Testis (tissue), 3 donors: Measurements from ENCODE around the gene H1-8. TPM values are rescaled to one million over a fixed set of nuclear protein-coding genes. Genes with fewer than 3 reads are reported as not detected.

ENCODE experiments used
- DNase-seq: peaks from one replicate; pipeline ENCODE4 v3.0.0-alpha.2; 2019
- H3K27ac ChIP-seq, 2 donors: fragments of 200-600 bp; sonication (generic); one replicate each; pipeline ENCODE4 v1.5.1; 2019
- H3K27me3 ChIP-seq: fragments of 200-600 bp; sonication (generic); one replicate; pipeline ENCODE4 v1.5.1; 2019
- H3K36me3 ChIP-seq: fragments of 200-600 bp; sonication (generic); one replicate; pipeline ENCODE4 v1.5.1; 2017; ENCODE audit warnings: low read depth; ENCODE audit errors: missing control alignments
- H3K4me1 ChIP-seq: fragments of 200-600 bp; sonication (generic); one replicate; pipeline ENCODE4 v1.5.1; 2019
- H3K4me3 ChIP-seq, 2 donors: fragments of 200-600 bp; sonication (generic); one replicate each; pipeline ENCODE4 v1.5.1; 2017 to 2019
- H3K9me3 ChIP-seq: fragments of 200-600 bp; sonication (generic); one replicate; pipeline ENCODE4 v1.5.1; 2017
- CTCF ChIP-seq, 3 experiments: fragments of 450-650 bp in 2 of 3; fragments of 200-600 bp in 1 of 3; sonication (generic) in 1 of 3; IDR thresholded peaks; one replicate each; pipeline ENCODE4 v1.5.1; 2016 to 2019; ENCODE audit warnings: antibody characterized with exemption in 3 of 3, mild to moderate bottlenecking in 2 of 3, moderate library complexity in 1 of 3
- POLR2A ChIP-seq: fragments of 450-650 bp; IDR thresholded peaks from one replicate; pipeline ENCODE4 v1.6.1; 2017; ENCODE audit warnings: antibody characterized with exemption, mild to moderate bottlenecking, moderate library complexity
- WGBS, 2 donors: methylation state at CpG; one replicate each; pipeline ENCODE4 v1.1.5; 2018; 5-methylcytosine and 5-hydroxymethylcytosine counted together
- intact Hi-C: fragments of 100-400 bp; cut with DNase I; formaldehyde crosslinking; loops from one replicate; pipeline ENCODE4 v1.15.1; 2023; ENCODE audit warnings: low total_unique reads
- polyA plus RNA-seq: library from polyadenylated mRNA; stranded (reverse); fragments of 350-450 nt; fragmentation: Illumina TruSeq; extraction: RNeasy Lipid Tissue Mini Kit (QIAGEN cat#74804); gene quantifications from one replicate; pipeline ENCODE4 v1.2.3, GENCODE V29; 2014; ENCODE audit warnings: low read depth, low replicate concordance; ENCODE audit not compliant: insufficient read depth
- total RNA-seq, 2 donors: library from RNA; depleted of rRNA; stranded (reverse); fragments of >200 nt; gene quantifications; one replicate each; pipeline ENCODE4 v1.2.3, GENCODE V29; 2016

H1-8 gene
- total and polyA plus RNA-seq, 3 donors from 2014 or later, result 4.2 to 8.6 (median 4.8) TPM

GRCh38 chr3:129552287-129553050 is 9.5 kb downstream of the H1-8 start:
- DNase-seq, result no peak
- 77 to 84% methylated on average over 7 to 10 of the region's 10 CpGs for WGBS, 2 donors
- Histone ChIP-seq H3K4me3 (no peak overlapping the region), H3K9me3 (no peaks in the 10 kb centered on the region), H3K4me1 (peaks cover 35% of the 10 kb centered on the region), H3K36me3 (no peaks in the 10 kb centered on the region), H3K27me3 (no peaks in the 10 kb centered on the region), H3K27ac (peak overlapping the region in 1 of 2 donors; percentile 70)
- intact Hi-C loops, result loop anchor here (10.0 kb wide), 1 partner anchor 52 kb away; the partner anchor contains the start of gene PLXND1
- TF ChIP-seq CTCF (IDR thresholded peaks at IDR 0.05), result no peak
- TF ChIP-seq POLR2A, result no peak

- H3K9me3 ChIP-seq, result no peaks in the 10 kb centered on the region
- peak overlapping the region in 1 of 2 donors; percentile 70 for H3K27ac ChIP-seq
- WGBS, 2 donors, result 64 to 76% methylated on average over 1 to 6 of the region's 6 CpGs
- no peak for DNase-seq
- TF ChIP-seq CTCF (IDR thresholded peaks at IDR 0.05) (no peak), POLR2A (no peak)
- H3K27me3 ChIP-seq, result no peaks in the 10 kb centered on the region
- intact Hi-C loops, result loop anchor here (10.0 kb wide), 1 partner anchor 52 kb away; the partner anchor contains the start of gene PLXND1
- no peak overlapping the region for H3K4me3 ChIP-seq
- no peaks in the 10 kb centered on the region for H3K36me3 ChIP-seq
- peaks cover 35% of the 10 kb centered on the region for H3K4me1 ChIP-seq
Measured at GRCh38 chr3:129553171-129553570, 10.2 kb downstream of the H1-8 start.

DNA sequence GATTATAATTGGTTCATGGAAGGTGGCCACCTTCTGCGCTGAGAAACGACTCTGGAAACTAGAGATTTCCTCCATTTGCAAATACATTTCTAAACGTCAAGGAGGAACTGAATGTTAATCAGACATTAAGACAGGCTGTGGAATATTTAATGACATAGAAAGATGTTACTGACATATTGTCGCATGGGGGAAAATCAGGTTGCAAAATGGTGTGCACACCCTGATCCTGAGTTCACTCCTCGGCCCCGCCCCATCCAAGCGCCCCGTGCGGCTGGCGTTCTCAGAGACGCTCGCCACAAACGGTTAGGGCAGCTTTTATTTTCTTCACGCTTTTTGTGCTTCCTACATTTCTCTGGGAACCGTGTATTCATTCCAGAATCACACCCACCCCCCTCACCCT is 10.7 kb downstream of the H1-8 start:
- Histone ChIP-seq H3K4me1 (peaks cover 37% of the 10 kb centered on the region), H3K36me3 (no peaks in the 10 kb centered on the region), H3K27me3 (no peaks in the 10 kb centered on the region), H3K27ac (peak overlapping the region in 1 of 2 donors; percentile 70), H3K4me3 (no peak overlapping the region), H3K9me3 (no peaks in the 10 kb centered on the region)
- TF ChIP-seq POLR2A, result no peak
- no peak for TF ChIP-seq CTCF (IDR thresholded peaks at IDR 0.05)
- no peak for DNase-seq
- WGBS, 2 donors, result 26 to 54% methylated on average over 15 of the region's 15 CpGs
- intact Hi-C loops, result loop anchor here (10.0 kb wide), 1 partner anchor 51 kb away; the partner anchor contains the start of gene PLXND1

- intact Hi-C loops, result loop anchor here (10.0 kb wide), 1 partner anchor 50 kb away; the partner anchor contains the start of gene PLXND1
- H3K9me3 ChIP-seq, result no peaks in the 10 kb centered on the region
- TF ChIP-seq CTCF (IDR thresholded peaks at IDR 0.05), result no peak
- TF ChIP-seq POLR2A, result no peak
- no peaks in the 10 kb centered on the region for H3K27me3 ChIP-seq
- H3K36me3 ChIP-seq, result no peaks in the 10 kb centered on the region
- WGBS, 2 donors, result 29 to 40% methylated on average over 10 to 13 of the region's 13 CpGs
- H3K4me3 ChIP-seq, result no peak overlapping the region
- H3K27ac ChIP-seq, result peak overlapping the region; percentile 52 to 70
- peaks cover 46% of the 10 kb centered on the region for H3K4me1 ChIP-seq
- peak; percentile 43 for DNase-seq
Measured at GRCh38 chr3:129554356-129555152, 11.6 kb downstream of the H1-8 start.
